H9 (cell line): ENCODE data around the gene MYO1D. TPM values are rescaled to one million over a fixed set of nuclear protein-coding genes. Genes with fewer than 3 reads are reported as not detected.

Experiments
- DNase-seq: peaks from one replicate; pipeline ENCODE4 v3.0.0-alpha.2; 2017
- H2AFZ ChIP-seq: one replicate; pipeline ENCODE4 v1.6.1; 2013; ENCODE audit warnings: mild to moderate bottlenecking, low read length, control low read depth, moderate library complexity
- H2AK5ac ChIP-seq: 2 replicates; pipeline ENCODE4 v1.6.1; 2013; ENCODE audit warnings: low read length, control low read depth, mixed read lengths; ENCODE audit not compliant: insufficient read length
- H2BK120ac ChIP-seq: one replicate; pipeline ENCODE4 v1.6.1; 2013; ENCODE audit warnings: low read depth, mild to moderate bottlenecking, low read length, control low read depth, inconsistent platforms; ENCODE audit not compliant: poor library complexity, severe bottlenecking
- H2BK12ac ChIP-seq: 2 replicates; pipeline ENCODE4 v1.6.1; 2013; ENCODE audit warnings: low read length, control low read depth, mixed read lengths, low read depth; ENCODE audit not compliant: insufficient read length
- H2BK15ac ChIP-seq: 2 replicates; pipeline ENCODE4 v1.6.1; 2013; ENCODE audit warnings: low read depth, low read length, control low read depth
- H2BK20ac ChIP-seq: one replicate; pipeline ENCODE4 v1.6.1; 2013; ENCODE audit warnings: low read depth, mild to moderate bottlenecking, low read length, control low read depth, inconsistent platforms; ENCODE audit not compliant: poor library complexity, severe bottlenecking
- H2BK5ac ChIP-seq: 2 replicates; pipeline ENCODE4 v1.6.1; 2013; ENCODE audit warnings: low read length, control low read depth, mixed read lengths; ENCODE audit not compliant: insufficient read length
- H3K14ac ChIP-seq: 2 replicates; pipeline ENCODE4 v1.6.1; 2013; ENCODE audit warnings: low read length, control low read depth; ENCODE audit not compliant: insufficient read depth
- H3K18ac ChIP-seq: 2 replicates; pipeline ENCODE4 v1.6.1; 2013; ENCODE audit warnings: low read depth, mild to moderate bottlenecking, mixed read lengths, low read length, control low read depth; ENCODE audit not compliant: insufficient read length
- H3K23ac ChIP-seq: 2 replicates; pipeline ENCODE4 v1.6.1; 2013; ENCODE audit warnings: low read length, control low read depth, mixed read lengths, low read depth; ENCODE audit not compliant: insufficient read length
- H3K23me2 ChIP-seq: 2 replicates; pipeline ENCODE4 v1.6.1; 2013; ENCODE audit warnings: low read depth, mild to moderate bottlenecking, mixed read lengths, low read length, control low read depth; ENCODE audit not compliant: insufficient read length, poor library complexity, severe bottlenecking
- H3K27ac ChIP-seq: 2 replicates; pipeline ENCODE4 v1.5.1; 2013; ENCODE audit warnings: low read length, control low read depth, mixed read lengths, low read depth; ENCODE audit not compliant: insufficient read length
- H3K27me3 ChIP-seq: 2 replicates; pipeline ENCODE4 v1.6.1; 2013; ENCODE audit warnings: low read length, control low read depth, inconsistent platforms; ENCODE audit not compliant: insufficient read depth
- H3K4ac ChIP-seq: 2 replicates; pipeline ENCODE4 v1.6.1; 2013; ENCODE audit warnings: low read depth, mild to moderate bottlenecking, control low read depth, inconsistent platforms, low read length, moderate library complexity
- H3K4me1 ChIP-seq: 2 replicates; pipeline ENCODE4 v1.6.1; 2013; ENCODE audit warnings: low read length, control low read depth, inconsistent platforms; ENCODE audit not compliant: insufficient read depth
- H3K4me2 ChIP-seq: 2 replicates; pipeline ENCODE4 v1.6.1; 2013; ENCODE audit warnings: low read length, control low read depth, mixed read lengths; ENCODE audit not compliant: insufficient read length, insufficient read depth
- H3K56ac ChIP-seq: 2 replicates; pipeline ENCODE4 v1.6.1; 2013; ENCODE audit warnings: low read depth, mild to moderate bottlenecking, mixed read lengths, low read length, control low read depth; ENCODE audit not compliant: insufficient read length
- H3K79me1 ChIP-seq: 2 replicates; pipeline ENCODE4 v1.6.1; 2013; ENCODE audit warnings: low read depth, mild to moderate bottlenecking, moderate library complexity, low read length, control low read depth, inconsistent platforms; ENCODE audit not compliant: insufficient read depth, poor library complexity, severe bottlenecking
- H3K79me2 ChIP-seq: 2 replicates; pipeline ENCODE4 v1.6.1; 2013; ENCODE audit warnings: low read length, control low read depth, inconsistent platforms; ENCODE audit not compliant: insufficient read depth
- H3K9ac ChIP-seq: 2 replicates; pipeline ENCODE4 v1.6.1; 2013; ENCODE audit warnings: low read length, control low read depth, mixed read lengths; ENCODE audit not compliant: insufficient read length; ENCODE audit errors: extremely low read depth
- H3K9me3 ChIP-seq: one replicate; pipeline ENCODE4 v1.6.1; 2013; ENCODE audit warnings: low read depth, low read length, inconsistent platforms; ENCODE audit not compliant: control insufficient read depth
- H3T11ph ChIP-seq: one replicate; pipeline ENCODE4 v1.6.1; 2013; ENCODE audit warnings: mild to moderate bottlenecking, low read length, control low read depth, inconsistent platforms
- H4K20me1 ChIP-seq: one replicate; pipeline ENCODE4 v1.6.1; 2013; ENCODE audit not compliant: control insufficient read depth, insufficient read length, insufficient read depth
- H4K5ac ChIP-seq: 2 replicates; pipeline ENCODE4 v1.6.1; 2013; ENCODE audit warnings: low read depth, mild to moderate bottlenecking, mixed read lengths, low read length, control low read depth; ENCODE audit not compliant: insufficient read length
- H4K8ac ChIP-seq: replicated peaks from 2 replicates; pipeline ENCODE4 v1.6.1; 2013; ENCODE audit warnings: low read length, control low read depth, mixed read lengths, low read depth; ENCODE audit not compliant: insufficient read length
- H4K91ac ChIP-seq: 2 replicates; pipeline ENCODE4 v1.6.1; 2013; ENCODE audit warnings: low read depth, mild to moderate bottlenecking, moderate library complexity, mixed read lengths, low read length, control low read depth; ENCODE audit not compliant: insufficient read length
- H3K27ac Mint-ChIP-seq, 3 experiments: 2 replicates in 2 of 3; 3 replicates in 1 of 3; pipeline ENCODE4 v1.8.0; 2020 to 2021; ENCODE audit warnings: mixed read lengths in 3 of 3, mild to moderate bottlenecking in 1 of 3, moderate library complexity in 1 of 3
- H3K27me3 Mint-ChIP-seq: 2 replicates; pipeline ENCODE4 v1.8.0; 2021; ENCODE audit warnings: low read depth, mild to moderate bottlenecking, moderate library complexity, mixed read lengths
- H3K36me3 Mint-ChIP-seq, 3 experiments: 2 replicates in 2 of 3; 3 replicates in 1 of 3; pipeline ENCODE4 v1.8.0; 2020 to 2021; ENCODE audit warnings: low read depth in 3 of 3, mixed read lengths in 3 of 3; ENCODE audit not compliant: insufficient read depth in 1 of 3
- H3K4me1 Mint-ChIP-seq, 2 experiments: 2 replicates each; pipeline ENCODE4 v1.8.0; 2020; ENCODE audit warnings: mixed read lengths in 2 of 2
- H3K4me3 Mint-ChIP-seq, 2 experiments: 2 replicates in 1 of 2; 3 replicates in 1 of 2; pipeline ENCODE4 v1.8.0; 2020 to 2021; ENCODE audit warnings: mild to moderate bottlenecking in 2 of 2, mixed read lengths in 2 of 2, moderate library complexity in 1 of 2
- H3K9me3 Mint-ChIP-seq, 2 experiments: 2 replicates in 1 of 2; 3 replicates in 1 of 2; pipeline ENCODE4 v1.8.0; 2020; ENCODE audit warnings: mild to moderate bottlenecking in 2 of 2, mixed read lengths in 2 of 2, moderate library complexity in 1 of 2
- CTCF ChIP-seq: fragments of 200-600 bp; sonication (generic); conservative IDR thresholded peaks from 3 replicates; pipeline ENCODE4 v1.8.0; 2021; ENCODE audit warnings: antibody characterized with exemption, mild to moderate bottlenecking
- WGBS: extraction: QIAGEN DNeasy Blood & Tissue Kit; methylation state at CpG from one replicate; pipeline ENCODE4 v1.1.7; 2013; ENCODE audit warnings: missing lambda C conversion rate, low lambda C conversion rate, mixed read lengths; ENCODE audit not compliant: insufficient read length; ENCODE audit errors: extremely low coverage; 5-methylcytosine and 5-hydroxymethylcytosine counted together
- total RNA-seq: library from RNA; stranded (reverse); gene quantifications from 2 replicates; pipeline ENCODE4 v1.2.1, GENCODE V29; 2021

The MYO1D gene
- total RNA-seq, 1 experiment from 2014 or later: 19.0 TPM

DNA sequence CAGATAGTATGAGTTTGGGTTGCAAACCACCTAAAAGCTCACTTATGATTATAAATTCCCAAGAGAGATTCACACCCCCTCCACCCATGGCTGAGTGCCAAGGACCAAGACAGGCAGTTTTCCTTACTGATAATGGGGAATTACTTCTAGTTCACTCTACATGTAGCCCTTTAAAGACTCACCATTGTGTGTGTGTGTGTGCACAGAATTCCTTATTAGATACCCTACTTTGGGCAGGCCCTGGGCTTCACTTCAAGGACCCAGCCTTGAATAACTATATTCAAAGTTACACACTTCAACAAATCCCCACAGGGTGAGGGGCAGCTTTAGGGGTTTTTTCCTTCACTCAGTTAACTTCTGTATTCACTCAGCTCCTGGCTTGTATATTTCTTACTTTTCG, 143.5 kb downstream of the MYO1D start:
- Mint-ChIP-seq H3K36me3 (peaks cover 6 to 12% (median 8%) of the 10 kb centered on the region in 3 experiments; a peak in 5 of 7 replicates), H3K27me3 (no peaks in the 10 kb centered on the region), H3K4me1 (0 out of 4 replicates have a peak, but pooled peaks cover 0 to 2% of the 10 kb centered on the region in 2 experiments), H3K4me3 (no peak overlapping the region), H3K9me3 (peaks cover 0 to 4% of the 10 kb centered on the region in 2 experiments; a peak in 1 of 5 replicates), H3K27ac (peak overlapping the region in 1 of 3 experiments; percentile 48; a peak in 1 of 7 replicates)
- Histone ChIP-seq H2AK5ac (no peak overlapping the region), H3K56ac (no peak overlapping the region), H4K20me1 (no peaks in the 10 kb centered on the region), H2BK12ac (no peak overlapping the region), H3K4ac (no peak overlapping the region), H3T11ph (no peak overlapping the region), H3K23ac (no peak overlapping the region), H3K27me3 (no peaks in the 10 kb centered on the region), H3K23me2 (no peaks in the 10 kb centered on the region), H3K79me1 (no peaks in the 10 kb centered on the region), H2BK120ac (no peak overlapping the region), H2BK15ac (no peak overlapping the region), H3K27ac (no peak overlapping the region), H3K9me3 (no peaks in the 10 kb centered on the region), H3K14ac (no peak overlapping the region), H3K18ac (no peak overlapping the region), H4K8ac (no peak overlapping the region), H4K91ac (no peak overlapping the region), H2BK20ac (no peak overlapping the region), H3K9ac (no peak overlapping the region), H3K4me2 (no peak overlapping the region), H2BK5ac (no peak overlapping the region), H4K5ac (no peak overlapping the region), H3K4me1 (no peaks in the 10 kb centered on the region), H3K79me2 (no peaks in the 10 kb centered on the region), H2AFZ (no peak overlapping the region)
- no peak for DNase-seq
- TF ChIP-seq CTCF: no peak
- WGBS: no CpG with 5 or more reads among the region's 1 CpG
